Large intestine (tissue), 3 donors: ENCODE data around the gene MBD1. TPM values are rescaled to one million over a fixed set of nuclear protein-coding genes. Genes with fewer than 3 reads are reported as not detected.
"Not testable (repeated sequence)": the region's sequence is repeated elsewhere in the genome, so short reads cannot be mapped to it uniquely, and the experiment has no call there.

Experiments used
- DNase-seq, 2 donors: peaks; one replicate each; pipeline versions ENCODE4 v3.0.0 to v3.0.0-alpha.2; 2013
- H3K27ac ChIP-seq: one replicate; pipeline ENCODE4 v1.5.1; 2013; ENCODE audit warnings: low read length
- H3K27me3 ChIP-seq: 2 replicates; pipeline ENCODE4 v1.6.1; 2013; ENCODE audit warnings: low read length; ENCODE audit not compliant: control insufficient read depth, insufficient read depth
- H3K36me3 ChIP-seq: 2 replicates; pipeline ENCODE4 v1.6.1; 2013; ENCODE audit warnings: low read length; ENCODE audit not compliant: control insufficient read depth, insufficient read depth
- H3K4me1 ChIP-seq: one replicate; pipeline ENCODE4 v1.6.1; 2013; ENCODE audit warnings: low read length; ENCODE audit not compliant: control insufficient read depth, insufficient read depth
- H3K4me3 ChIP-seq: one replicate; pipeline ENCODE4 v1.5.1; 2013; ENCODE audit warnings: low read length
- H3K9me3 ChIP-seq: one replicate; pipeline ENCODE4 v1.6.1; 2013; ENCODE audit warnings: mild to moderate bottlenecking, low read depth, low read length, moderate library complexity; ENCODE audit not compliant: control insufficient read depth
- WGBS: methylation state at CpG from one replicate; pipeline ENCODE4 v1.1.5; 2013; ENCODE audit warnings: low lambda C conversion rate; ENCODE audit not compliant: insufficient coverage; 5-methylcytosine and 5-hydroxymethylcytosine counted together
- polyA plus RNA-seq: library from polyadenylated mRNA; unstranded; fragments of 120-200 nt; gene quantifications from one replicate; pipeline ENCODE4 v1.2.1, GENCODE V29; 2013

The MBD1 gene
- polyA plus RNA-seq, 1 donor: 71.0 TPM

DNA sequence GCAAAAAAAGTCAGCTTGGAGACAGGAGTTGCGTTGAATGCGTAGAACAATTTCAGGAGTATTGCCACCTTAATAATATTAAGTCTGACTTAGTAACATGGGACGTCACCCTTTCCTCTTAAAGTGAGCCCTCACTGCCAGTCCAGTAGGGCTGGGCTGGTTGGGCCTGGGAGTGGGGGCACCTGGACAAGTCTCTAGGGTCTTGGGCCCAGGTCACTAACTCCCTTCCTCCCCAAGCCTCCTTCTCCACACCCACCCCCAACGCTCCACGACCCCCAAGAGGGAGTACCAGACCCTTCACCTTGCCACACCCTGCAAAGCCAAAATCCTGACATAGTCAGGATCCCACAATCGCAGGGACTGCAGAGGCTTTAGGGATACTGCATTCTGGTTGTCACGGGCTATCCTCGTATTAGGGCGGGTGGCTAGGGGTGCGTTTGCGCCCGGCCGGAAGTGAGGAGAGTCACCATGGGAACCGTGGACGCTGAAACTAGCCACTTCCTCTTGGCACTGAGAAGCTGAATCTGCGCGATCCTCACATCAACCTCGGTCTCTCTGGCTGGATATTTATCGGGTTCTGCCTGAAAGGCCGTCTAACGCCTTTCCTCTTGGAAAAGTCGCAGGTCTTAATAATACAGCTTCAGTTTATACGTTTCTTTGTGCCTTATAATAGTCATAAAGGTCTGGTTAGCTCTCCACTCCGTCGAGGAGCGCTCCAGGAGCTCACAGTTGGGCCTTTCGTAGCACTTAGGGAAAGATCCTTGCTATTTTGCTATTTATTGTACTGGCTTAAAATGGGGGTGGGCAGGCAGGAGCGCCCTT is 16.5 kb upstream of the MBD1 start:
- no peaks in the 10 kb centered on the region for H3K36me3 ChIP-seq
- H3K4me1 ChIP-seq: no peaks in the 10 kb centered on the region
- DNase-seq: peak; percentile 48 to 72
- peak overlapping the region; percentile 36 for H3K4me3 ChIP-seq
- WGBS: 100% methylated on average over 2 of the region's 28 CpGs
- H3K27ac ChIP-seq: no peak overlapping the region
- peaks cover 28% of the 10 kb centered on the region for H3K27me3 ChIP-seq
- peaks cover 3% of the 10 kb centered on the region for H3K9me3 ChIP-seq

DNA sequence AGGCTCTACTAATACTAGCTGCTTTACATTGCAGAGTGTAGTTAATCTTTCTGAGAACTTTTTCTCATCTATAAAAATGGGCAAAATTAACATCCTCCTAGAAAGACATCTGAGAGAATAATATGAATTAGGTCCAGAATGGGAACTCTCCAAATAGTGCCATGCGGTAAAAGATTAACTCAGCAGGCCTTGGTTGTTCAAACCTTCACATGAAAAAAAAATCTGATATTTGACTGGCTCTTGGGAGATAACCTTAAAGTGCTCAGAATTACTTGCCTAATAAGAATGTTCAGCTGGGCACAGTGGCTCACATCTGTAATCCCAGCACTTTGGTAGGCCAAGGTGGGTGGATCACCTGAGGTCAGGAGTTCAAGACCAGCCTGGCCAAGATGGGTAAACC is 11.7 kb upstream of the MBD1 start:
- Histone ChIP-seq H3K27ac (no peak overlapping the region), H3K9me3 (no peaks in the 10 kb centered on the region), H3K36me3 (no peaks in the 10 kb centered on the region), H3K27me3 (no peaks in the 10 kb centered on the region), H3K4me1 (no peaks in the 10 kb centered on the region), H3K4me3 (no peak overlapping the region)
- no peak for DNase-seq
- no CpG with 5 or more reads among the region's 1 CpG for WGBS

DNA sequence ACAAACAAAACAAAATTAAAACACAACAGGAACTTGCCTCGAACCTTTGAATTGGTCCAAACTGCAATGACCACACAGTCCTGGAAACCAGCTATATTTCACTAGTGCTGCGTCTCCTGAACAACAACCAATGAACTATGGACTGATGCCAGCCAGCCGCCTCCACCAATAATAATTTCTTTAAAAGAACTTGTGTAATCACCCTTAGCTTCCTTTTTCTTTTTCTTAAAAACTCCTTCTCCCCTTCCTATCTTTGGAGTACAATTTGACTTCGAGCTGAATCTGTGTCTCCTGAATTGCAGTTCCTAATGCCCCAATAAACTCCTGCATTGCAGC is 7.8 kb upstream of the MBD1 start:
- Histone ChIP-seq H3K27ac (no peak overlapping the region), H3K27me3 (no peaks in the 10 kb centered on the region), H3K4me1 (no peaks in the 10 kb centered on the region), H3K36me3 (peaks cover 18% of the 10 kb centered on the region), H3K4me3 (no peak overlapping the region), H3K9me3 (no peaks in the 10 kb centered on the region)
- WGBS: 100% methylated on average over 2 of the region's 4 CpGs
- no peak for DNase-seq

DNA sequence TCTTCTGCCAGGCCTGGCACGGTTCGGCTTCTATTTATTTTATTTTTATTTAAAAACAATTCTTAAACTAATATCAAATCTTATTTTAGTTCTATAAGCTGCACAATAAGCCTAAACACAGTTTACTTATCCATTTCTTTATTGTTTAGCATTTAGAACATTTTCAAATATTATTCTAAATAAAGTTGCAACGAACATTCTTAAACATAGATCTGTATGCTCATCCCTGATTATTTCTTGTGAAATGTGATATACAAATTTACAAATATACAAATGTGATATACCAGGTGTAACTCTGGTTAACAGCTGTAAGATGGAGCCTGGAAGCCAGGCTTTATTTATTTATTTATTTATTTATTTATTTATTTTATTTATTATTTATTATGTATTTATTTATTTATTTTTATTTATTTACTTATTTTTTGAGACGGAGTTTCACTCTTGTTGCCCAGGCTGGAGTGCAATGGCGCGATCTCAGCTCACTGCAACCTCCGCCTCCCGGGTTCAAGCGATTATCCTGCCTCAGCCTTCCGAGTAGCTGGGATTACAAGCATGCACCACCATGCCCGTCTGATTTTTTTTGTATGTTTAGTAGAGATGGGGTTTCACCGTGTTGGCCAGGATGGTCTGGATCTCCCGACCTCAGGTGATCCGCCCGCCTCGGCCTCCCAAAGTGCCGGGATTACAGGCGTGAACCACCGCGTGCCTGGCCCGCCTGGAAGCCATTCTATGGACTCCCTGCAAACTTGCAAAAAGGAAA is 7.2 kb upstream of the MBD1 start:
- Histone ChIP-seq H3K36me3 (peaks cover 23% of the 10 kb centered on the region), H3K4me3 (peak overlapping the region; percentile 87), H3K27ac (peak overlapping the region; percentile 85)
- 10% methylated on average over 3 of the region's 21 CpGs for WGBS
- H3K4me1 ChIP-seq, H3K27me3 ChIP-seq, DNase-seq, H3K9me3 ChIP-seq: not testable (repeated sequence)

DNA sequence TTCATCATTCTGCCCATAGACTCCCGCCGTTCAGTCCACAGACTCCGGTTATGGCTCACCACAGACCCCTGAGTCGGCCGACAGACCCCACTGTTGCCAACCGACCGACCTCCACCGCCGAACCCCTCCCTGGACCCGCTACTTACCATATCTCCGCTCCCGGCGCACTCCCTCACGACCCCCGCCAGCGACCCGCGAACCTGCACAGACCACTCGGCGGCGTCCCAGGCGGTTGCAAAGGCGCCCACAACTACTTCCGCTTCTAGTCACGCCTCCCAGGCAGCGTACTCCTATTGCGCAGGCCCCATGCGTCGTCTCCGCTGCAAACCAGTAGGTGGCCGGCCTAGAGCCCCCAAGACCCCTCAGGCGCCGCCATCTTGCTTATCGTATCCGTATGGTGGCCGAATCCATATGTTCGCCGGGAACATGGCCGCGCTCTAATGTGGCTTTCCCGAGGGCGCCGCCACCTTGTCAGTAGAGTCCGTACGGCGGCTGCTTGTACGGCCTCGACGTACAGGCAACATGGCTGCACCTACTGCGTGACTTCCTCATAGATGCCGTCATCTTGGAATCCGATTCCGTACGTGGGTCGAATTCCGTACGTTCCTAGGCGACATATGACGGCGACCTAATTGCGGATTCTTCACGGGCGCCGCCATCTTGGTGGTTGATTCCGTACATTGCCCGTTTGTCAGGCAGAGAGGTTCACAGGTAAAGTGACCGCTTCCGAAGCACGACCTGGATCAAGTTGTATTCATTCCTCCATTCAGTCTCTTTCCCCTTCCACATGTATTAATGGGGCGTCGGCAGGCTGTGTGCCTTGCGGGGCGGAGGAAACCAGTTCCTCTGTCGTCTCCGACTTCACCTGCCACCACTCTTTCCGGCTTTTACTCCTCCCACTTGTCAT is 6.4 kb upstream of the MBD1 start, which contains the start of gene CXXC1:
Gene CXXC1 (minus strand): TSS at position 252 of the 907 bp plus-strand sequence. CDS start 103 bp downstream, at position 149.
- H3K27ac ChIP-seq: peak within 1 kb of the TSS; percentile 85
- WGBS: 0% methylated on average over 2 of the region's 76 CpGs
- no peaks in the 10 kb centered on the region for H3K4me1 ChIP-seq
- no peaks in the 10 kb centered on the region for H3K27me3 ChIP-seq
- H3K4me3 ChIP-seq: peak within 1 kb of the TSS; percentile 87
- peaks cover 31% of the 10 kb centered on the region for H3K36me3 ChIP-seq
- no peaks in the 10 kb centered on the region for H3K9me3 ChIP-seq
- peak; percentile 99 to 100 for DNase-seq

DNA sequence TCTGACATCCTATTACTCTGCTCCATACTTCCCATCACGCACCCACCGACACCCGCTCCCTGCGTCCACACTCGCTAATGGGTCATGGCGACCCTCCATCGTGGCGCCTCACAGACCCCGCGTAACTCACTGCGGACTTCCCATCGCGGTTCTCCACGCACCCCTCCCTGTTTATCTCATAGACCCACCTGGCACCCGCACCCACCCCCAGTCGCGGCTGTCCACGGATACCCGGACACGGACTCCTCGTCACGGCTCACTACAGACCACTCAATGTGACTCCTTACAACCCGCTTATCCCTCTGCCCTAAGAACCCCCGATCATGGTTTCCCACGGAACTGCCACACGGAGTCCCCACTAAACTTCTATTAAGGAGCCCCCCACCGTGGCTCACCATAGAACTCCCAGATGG is 5.7 kb upstream of the MBD1 start:
- WGBS: no CpG with 5 or more reads among the region's 27 CpGs
- Histone ChIP-seq H3K9me3 (peaks cover under 1% of the 10 kb centered on the region), H3K36me3 (peaks cover 37% of the 10 kb centered on the region), H3K27ac (peak overlapping the region; percentile 51), H3K27me3 (no peaks in the 10 kb centered on the region), H3K4me3 (peak overlapping the region; percentile 87), H3K4me1 (peaks cover 2% of the 10 kb centered on the region)
- no peak for DNase-seq

DNA sequence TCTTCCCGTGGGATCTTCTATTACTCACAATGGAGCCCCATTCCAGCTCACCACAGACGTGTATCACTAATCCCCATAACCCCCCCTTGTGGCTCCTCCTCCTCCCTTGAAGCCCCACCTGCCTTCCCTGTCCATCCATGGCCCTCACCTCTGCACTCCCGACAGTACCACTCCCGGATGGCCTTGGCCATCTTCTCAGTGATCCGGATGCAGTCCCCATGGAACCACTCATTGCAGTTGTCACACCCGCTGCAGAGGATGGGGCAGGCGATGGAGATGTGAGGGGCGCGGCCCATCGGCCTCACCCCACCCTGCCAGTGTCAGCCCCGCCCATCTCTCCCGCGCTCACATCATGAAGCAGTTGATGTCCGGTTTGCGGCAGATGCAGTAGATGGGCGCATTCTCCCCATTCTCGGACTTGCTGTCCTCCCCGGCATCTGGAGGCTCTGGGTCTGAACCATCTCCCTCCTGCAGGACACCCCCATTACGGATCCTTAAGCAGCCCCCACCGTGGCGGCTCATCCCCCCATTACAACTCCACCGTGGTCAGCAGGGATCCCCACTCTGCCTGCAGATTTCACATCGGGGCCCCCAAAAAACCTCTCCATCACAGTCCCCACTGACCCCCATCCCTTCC is 5.2 kb upstream of the MBD1 start:
- Histone ChIP-seq H3K27me3 (no peaks in the 10 kb centered on the region), H3K9me3 (peaks cover 4% of the 10 kb centered on the region), H3K36me3 (peaks cover 37% of the 10 kb centered on the region), H3K4me3 (peak overlapping the region; percentile 87), H3K4me1 (peaks cover 5% of the 10 kb centered on the region), H3K27ac (no peak overlapping the region)
- peak in 1 of 2 donors; percentile 33 for DNase-seq
- WGBS: no CpG with 5 or more reads among the region's 23 CpGs

DNA sequence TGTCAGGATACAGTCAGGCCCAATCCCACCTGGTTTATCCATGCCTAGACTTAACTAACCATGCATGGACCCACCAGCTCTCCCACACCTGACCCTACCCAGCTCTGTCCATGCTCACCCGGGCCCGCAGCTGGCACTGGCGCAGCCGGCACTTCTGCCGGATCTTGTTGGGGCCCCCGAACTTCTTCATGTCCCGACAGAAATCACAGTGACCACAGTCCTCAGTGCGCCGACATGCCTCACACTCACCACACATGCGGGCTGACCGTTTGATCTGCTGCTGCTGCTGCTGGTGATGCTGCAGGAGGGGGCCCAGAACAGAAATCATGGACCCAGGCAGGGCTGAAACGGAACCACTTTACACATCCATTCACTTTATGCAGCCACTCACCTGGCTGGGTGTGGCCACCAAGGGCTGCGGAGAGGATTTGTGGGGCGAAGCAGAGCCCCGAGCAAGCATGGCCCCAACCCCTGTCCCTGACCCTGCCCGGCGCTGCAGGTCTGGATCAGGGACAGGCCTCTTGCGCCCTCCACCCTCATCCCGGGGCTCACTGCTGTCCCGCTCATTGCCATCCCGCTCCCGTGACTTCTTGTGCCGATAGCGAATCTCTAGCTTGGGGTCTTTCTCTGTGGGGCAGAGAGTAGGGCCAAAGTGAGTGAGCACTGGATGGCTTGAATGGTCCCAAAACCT is 4.5 kb upstream of the MBD1 start:
- H3K27ac ChIP-seq: no peak overlapping the region
- WGBS: no CpG with 5 or more reads among the region's 24 CpGs

DNA sequence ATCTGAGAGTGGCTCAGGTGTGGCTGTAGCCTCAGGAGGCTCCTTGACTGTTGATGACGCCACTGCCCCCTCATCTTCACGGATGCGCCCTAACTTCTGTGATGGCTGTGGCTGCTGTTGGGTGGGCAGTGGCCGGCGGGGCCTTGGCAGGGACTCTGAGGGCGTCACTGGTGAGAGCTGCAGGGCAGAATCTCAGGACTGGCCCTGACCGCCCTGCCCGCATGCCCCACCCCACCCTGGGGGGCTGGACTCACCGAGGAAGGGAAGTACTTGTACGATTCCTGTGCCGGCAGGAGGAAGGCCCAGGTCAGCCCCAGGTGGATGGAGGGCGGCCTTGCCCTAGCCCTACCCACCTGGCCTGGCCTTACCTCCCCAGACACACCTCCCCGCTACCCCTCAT is 3.7 kb upstream of the MBD1 start:
- Histone ChIP-seq H3K27ac (no peak overlapping the region), H3K36me3 (peaks cover 37% of the 10 kb centered on the region), H3K4me3 (no peak overlapping the region), H3K9me3 (peaks cover 4% of the 10 kb centered on the region), H3K27me3 (no peaks in the 10 kb centered on the region), H3K4me1 (peaks cover 10% of the 10 kb centered on the region)
- WGBS: no CpG with 5 or more reads among the region's 13 CpGs
- DNase-seq: no peak

More for the DNA sequence above, 4.5 kb upstream of the MBD1 start:
- H3K36me3 ChIP-seq: peaks cover 37% of the 10 kb centered on the region
- DNase-seq: no peak
- H3K27me3 ChIP-seq: no peaks in the 10 kb centered on the region
- H3K9me3 ChIP-seq: peaks cover 4% of the 10 kb centered on the region
- no peak overlapping the region for H3K4me3 ChIP-seq
- peaks cover 5% of the 10 kb centered on the region for H3K4me1 ChIP-seq
